HG02885 (cell line): ENCODE data around the gene CACNG1.
"Not testable (repeated sequence)": the region's sequence is repeated elsewhere in the genome, so short reads cannot be mapped to it uniquely, and the experiment has no call there.

Experiments used
- ATAC-seq: cut with Tn5 transposase; IDR thresholded peaks from one replicate; pipeline ENCODE4 v1.9.1; 2021; ENCODE audit warnings: mild to moderate bottlenecking; ENCODE audit not compliant: unreplicated experiment, poor library complexity

CACNG1 gene

GRCh38 chr17:67072885-67073284, 28.5 kb downstream of the CACNG1 start:
- ATAC-seq, result no peak

GRCh38 chr17:67074781-67075180, 30.4 kb downstream of the CACNG1 start:
- no peak for ATAC-seq

- ATAC-seq, result no peak
Measured at GRCh38 chr17:67076290-67076689, 31.9 kb downstream of the CACNG1 start.

- ATAC-seq, result no peak
Measured at GRCh38 chr17:67078292-67078691, 33.9 kb downstream of the CACNG1 start.

- no peak for ATAC-seq
Measured at GRCh38 chr17:67079491-67079890, 35.1 kb downstream of the CACNG1 start.

- ATAC-seq, result no peak
Measured at GRCh38 chr17:67080804-67081203, 36.5 kb downstream of the CACNG1 start.

- ATAC-seq, result peak; percentile 69
Measured at GRCh38 chr17:67082107-67082506, 37.8 kb downstream of the CACNG1 start.

- no peak for ATAC-seq
Measured at GRCh38 chr17:67085406-67085805, 41.1 kb downstream of the CACNG1 start.

GRCh38 chr17:67088639-67089038, 44.3 kb downstream of the CACNG1 start:
- no peak for ATAC-seq

GRCh38 chr17:67090341-67090740, 46.0 kb downstream of the CACNG1 start:
- ATAC-seq, result no peak

- ATAC-seq, result no peak
Measured at GRCh38 chr17:67092291-67092690, 47.9 kb downstream of the CACNG1 start.

- ATAC-seq, result not testable (repeated sequence)
Measured at GRCh38 chr17:67092710-67093109, 48.4 kb downstream of the CACNG1 start.

- no peak for ATAC-seq
Measured at GRCh38 chr17:67093348-67093747, 49.0 kb downstream of the CACNG1 start.

- ATAC-seq, result not testable (repeated sequence)
Measured at GRCh38 chr17:67095291-67095690, 50.9 kb downstream of the CACNG1 start.

- ATAC-seq, result no peak
Measured at GRCh38 chr17:67095803-67096202, 51.4 kb downstream of the CACNG1 start.

GRCh38 chr17:67096609-67097008, 52.3 kb downstream of the CACNG1 start:
- no peak for ATAC-seq

- no peak for ATAC-seq
Measured at GRCh38 chr17:67098006-67098405, 53.7 kb downstream of the CACNG1 start.

- ATAC-seq, result not testable (repeated sequence)
Measured at GRCh38 chr17:67104641-67105040, 60.3 kb downstream of the CACNG1 start.

- ATAC-seq, result no peak
Measured at GRCh38 chr17:67105213-67105612, 60.9 kb downstream of the CACNG1 start.
